ENCODE results near the gene S100A11.

The S100A11 gene

GRCh38 chr1:151984313-151984956 lies 52.4 kb downstream of the S100A11 start:
- no peak for DNase-seq (ENCODE audit: low read depth in 3 of 3)
